ENCODE measurements around the gene CRAT. TPM values are rescaled to one million over a fixed set of nuclear protein-coding genes. Genes with fewer than 3 reads are reported as not detected.
A peak's percentile ranks its signal among the peaks of the same experiment; 100 is the strongest.

CRAT gene
- total and polyA plus RNA-seq, 4 donors = 10.4 to 26.0 (median 16.5) TPM

- TF ChIP-seq, protein P1, sequence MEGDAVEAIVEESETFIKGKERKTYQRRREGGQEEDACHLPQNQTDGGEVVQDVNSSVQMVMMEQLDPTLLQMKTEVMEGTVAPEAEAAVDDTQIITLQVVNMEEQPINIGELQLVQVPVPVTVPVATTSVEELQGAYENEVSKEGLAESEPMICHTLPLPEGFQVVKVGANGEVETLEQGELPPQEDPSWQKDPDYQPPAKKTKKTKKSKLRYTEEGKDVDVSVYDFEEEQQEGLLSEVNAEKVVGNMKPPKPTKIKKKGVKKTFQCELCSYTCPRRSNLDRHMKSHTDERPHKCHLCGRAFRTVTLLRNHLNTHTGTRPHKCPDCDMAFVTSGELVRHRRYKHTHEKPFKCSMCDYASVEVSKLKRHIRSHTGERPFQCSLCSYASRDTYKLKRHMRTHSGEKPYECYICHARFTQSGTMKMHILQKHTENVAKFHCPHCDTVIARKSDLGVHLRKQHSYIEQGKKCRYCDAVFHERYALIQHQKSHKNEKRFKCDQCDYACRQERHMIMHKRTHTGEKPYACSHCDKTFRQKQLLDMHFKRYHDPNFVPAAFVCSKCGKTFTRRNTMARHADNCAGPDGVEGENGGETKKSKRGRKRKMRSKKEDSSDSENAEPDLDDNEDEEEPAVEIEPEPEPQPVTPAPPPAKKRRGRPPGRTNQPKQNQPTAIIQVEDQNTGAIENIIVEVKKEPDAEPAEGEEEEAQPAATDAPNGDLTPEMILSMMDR (IDR thresholded peaks at IDR 0.05; ENCODE audit: control extremely low read depth, extremely low read depth) = no peak
- DNase-seq (peak; percentile 73 to 87 (median 80)), ATAC-seq (ENCODE audit: insufficient read depth, low FRiP score) (no peak)
- H3K27me3 ChIP-seq (ENCODE audit: control insufficient read depth in 3 of 3, insufficient read depth in 3 of 3, low read length in 2 of 3) = no peaks in the 10 kb centered on the region
- no peaks in the 10 kb centered on the region for H3K9me3 ChIP-seq (ENCODE audit: control insufficient read depth in 4 of 4, insufficient read depth in 3 of 4, low read length in 3 of 4)
- 9 to 10% methylated on average over 12 to 13 of the region's 13 CpGs for WGBS, 2 donors
- H3K4me1 ChIP-seq (ENCODE audit: control insufficient read depth in 5 of 5, insufficient read depth in 5 of 5, low read length in 5 of 5) = peaks cover 16 to 78% (median 40%) of the 10 kb centered on the region in 5 donors
- peaks cover 5 to 26% (median 16%) of the 10 kb centered on the region in 4 donors for H3K36me3 ChIP-seq (ENCODE audit: control insufficient read depth in 4 of 4, insufficient read depth in 4 of 4, low read length in 4 of 4)
- no peak overlapping the region for H3K4me3 ChIP-seq
- H3K9ac ChIP-seq (ENCODE audit: insufficient read depth in 1 of 2, low read length in 2 of 2) = peak overlapping the region in 1 of 2 donors; percentile 89
- peak overlapping the region; percentile 100 for H3K27ac ChIP-seq (ENCODE audit: low read depth in 1 of 2, low read length in 1 of 2)
These were observed 30.8 kb upstream of the CRAT start for GRCh38 chr9:129141066-129142041.

DNA sequence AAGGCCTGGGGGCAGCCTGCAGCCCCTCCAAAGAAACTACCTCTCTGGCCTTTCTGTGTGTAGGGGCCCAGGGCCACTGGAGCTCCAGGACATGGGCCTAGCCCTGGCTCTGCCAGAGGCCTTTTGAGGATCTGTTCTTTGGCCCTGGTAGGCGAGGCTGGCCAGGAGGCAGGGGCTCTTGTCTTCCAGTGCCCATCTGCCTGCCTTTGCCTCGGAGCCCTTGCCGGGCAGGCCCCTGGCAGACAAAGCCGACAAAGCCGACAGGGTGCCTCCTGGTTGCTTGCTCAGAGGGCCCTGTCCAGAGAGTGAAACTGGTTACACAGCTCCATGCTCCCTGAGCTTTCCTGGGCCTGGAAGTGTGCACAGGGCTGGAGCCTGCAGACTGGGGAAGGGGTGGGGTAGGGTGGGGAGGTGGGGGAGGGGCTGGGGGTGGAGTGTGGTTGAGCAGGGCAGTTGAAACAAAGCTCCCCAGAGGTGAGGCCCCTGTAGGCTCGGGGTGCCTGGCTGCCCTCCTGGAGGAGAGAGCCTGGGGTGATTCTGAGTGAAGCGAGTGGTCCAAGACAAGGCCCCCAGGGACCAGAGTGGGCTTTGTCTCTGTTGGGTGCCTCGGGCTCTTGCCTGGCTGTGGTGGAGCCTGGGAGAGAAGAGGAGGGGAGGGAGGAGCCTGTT, 29.9 kb upstream of the CRAT start:
- WGBS, 2 donors = 14 to 34% methylated on average over 8 of the region's 8 CpGs
- peak; percentile 69 to 75 (median 75) for DNase-seq
- Histone ChIP-seq H3K36me3 (ENCODE audit: control insufficient read depth in 4 of 4, insufficient read depth in 4 of 4, low read length in 4 of 4) (peaks cover 7 to 29% (median 19%) of the 10 kb centered on the region in 4 donors), H3K27me3 (ENCODE audit: control insufficient read depth in 3 of 3, insufficient read depth in 3 of 3, low read length in 2 of 3) (no peaks in the 10 kb centered on the region), H3K27ac (ENCODE audit: low read depth in 1 of 2, low read length in 1 of 2) (peak overlapping the region; percentile 100), H3K9me3 (ENCODE audit: control insufficient read depth in 4 of 4, insufficient read depth in 3 of 4, low read length in 3 of 4) (no peaks in the 10 kb centered on the region), H3K4me1 (ENCODE audit: control insufficient read depth in 5 of 5, insufficient read depth in 5 of 5, low read length in 5 of 5) (peaks cover 10 to 70% (median 32%) of the 10 kb centered on the region in 5 donors), H3K9ac (ENCODE audit: insufficient read depth in 1 of 2, low read length in 2 of 2) (peak overlapping the region; percentile 89 to 93), H3K4me3 (peak overlapping the region; percentile 54)
- TF ChIP-seq, protein P1 (IDR thresholded peaks at IDR 0.05; ENCODE audit: control extremely low read depth, extremely low read depth) = no peak
- ATAC-seq (ENCODE audit: insufficient read depth, low FRiP score) = no peak

DNA sequence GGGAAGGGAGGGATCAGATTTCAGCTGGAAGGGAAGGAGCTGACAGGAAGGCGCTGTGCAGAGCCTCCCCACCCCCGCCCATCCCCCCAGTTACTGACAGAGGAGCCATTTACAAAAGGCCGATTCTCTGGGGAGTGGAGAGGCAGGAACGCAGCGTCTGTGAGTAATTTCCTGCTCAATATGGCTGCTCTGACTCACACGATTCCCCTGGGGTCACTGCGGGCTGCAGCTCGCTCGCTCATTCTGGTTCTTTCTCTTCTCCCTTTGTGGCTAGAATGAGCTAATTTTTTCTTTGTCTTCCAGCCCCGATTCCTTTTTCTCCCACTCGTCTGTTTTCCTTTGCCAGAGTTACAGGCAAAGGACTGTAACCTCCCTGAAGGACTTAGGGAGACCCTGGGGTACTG, 29.4 kb upstream of the CRAT start:
- H3K27ac ChIP-seq (ENCODE audit: low read depth in 1 of 2, low read length in 1 of 2) = peak overlapping the region; percentile 100
- no peaks in the 10 kb centered on the region for H3K9me3 ChIP-seq (ENCODE audit: control insufficient read depth in 4 of 4, insufficient read depth in 3 of 4, low read length in 3 of 4)
- DNase-seq = peak; percentile 97 to 100 (median 99)
- TF ChIP-seq, protein P1 (IDR thresholded peaks at IDR 0.05; ENCODE audit: control extremely low read depth, extremely low read depth) = no peak
- 0 to 6% methylated on average over 11 of the region's 11 CpGs for WGBS, 2 donors
- no peaks in the 10 kb centered on the region for H3K27me3 ChIP-seq (ENCODE audit: control insufficient read depth in 3 of 3, insufficient read depth in 3 of 3, low read length in 2 of 3)
- peaks cover 7 to 65% (median 28%) of the 10 kb centered on the region in 5 donors for H3K4me1 ChIP-seq (ENCODE audit: control insufficient read depth in 5 of 5, insufficient read depth in 5 of 5, low read length in 5 of 5)
- peak; percentile 82 for ATAC-seq (ENCODE audit: insufficient read depth, low FRiP score)
- peak overlapping the region; percentile 86 to 93 for H3K9ac ChIP-seq (ENCODE audit: insufficient read depth in 1 of 2, low read length in 2 of 2)
- peak overlapping the region; percentile 54 for H3K4me3 ChIP-seq
- peaks cover 9 to 31% (median 20%) of the 10 kb centered on the region in 4 donors for H3K36me3 ChIP-seq (ENCODE audit: control insufficient read depth in 4 of 4, insufficient read depth in 4 of 4, low read length in 4 of 4)
